ENCODE data around the gene PTGIR. TPM values are rescaled to one million over a fixed set of nuclear protein-coding genes. Genes with fewer than 3 reads are reported as not detected.
A peak's percentile ranks its signal among the peaks of the same experiment; 100 is the strongest.

PTGIR gene
- total and polyA plus RNA-seq, 8 donors: 0.56 to 4.6 (median 2.6) TPM

GRCh38 chr19:46601318-46602224 lies 23.3 kb downstream of the PTGIR start, which contains the start of gene CALM3:
Gene CALM3, plus strand, starts transcription at chr19:46601330. Its CDS starts 105 bp downstream, at chr19:46601435.
- intact Hi-C loops (cut with DNase I): no loop called here
- Histone ChIP-seq H3K27ac (peak within 1 kb of the TSS; percentile 98 to 100 (median 100)), H3K4me1 (peaks cover 10 to 18% (median 15%) of the 10 kb centered on the region in 3 donors), H3K36me3 (peaks cover 0 to 12% (median 3%) of the 10 kb centered on the region in 3 donors), H3K27me3 (no peaks in the 10 kb centered on the region), H3K9me3 (no peaks in the 10 kb centered on the region), H3K4me3 (peak within 1 kb of the TSS; percentile 94 to 100 (median 96))
- FAIRE-seq (no peak), ATAC-seq (peak in 1 of 4 donors; percentile 5), DNase-seq (peak in 3 of 6 donors; percentile 45 to 82 (median 56))
- TF ChIP-seq, protein P1, sequence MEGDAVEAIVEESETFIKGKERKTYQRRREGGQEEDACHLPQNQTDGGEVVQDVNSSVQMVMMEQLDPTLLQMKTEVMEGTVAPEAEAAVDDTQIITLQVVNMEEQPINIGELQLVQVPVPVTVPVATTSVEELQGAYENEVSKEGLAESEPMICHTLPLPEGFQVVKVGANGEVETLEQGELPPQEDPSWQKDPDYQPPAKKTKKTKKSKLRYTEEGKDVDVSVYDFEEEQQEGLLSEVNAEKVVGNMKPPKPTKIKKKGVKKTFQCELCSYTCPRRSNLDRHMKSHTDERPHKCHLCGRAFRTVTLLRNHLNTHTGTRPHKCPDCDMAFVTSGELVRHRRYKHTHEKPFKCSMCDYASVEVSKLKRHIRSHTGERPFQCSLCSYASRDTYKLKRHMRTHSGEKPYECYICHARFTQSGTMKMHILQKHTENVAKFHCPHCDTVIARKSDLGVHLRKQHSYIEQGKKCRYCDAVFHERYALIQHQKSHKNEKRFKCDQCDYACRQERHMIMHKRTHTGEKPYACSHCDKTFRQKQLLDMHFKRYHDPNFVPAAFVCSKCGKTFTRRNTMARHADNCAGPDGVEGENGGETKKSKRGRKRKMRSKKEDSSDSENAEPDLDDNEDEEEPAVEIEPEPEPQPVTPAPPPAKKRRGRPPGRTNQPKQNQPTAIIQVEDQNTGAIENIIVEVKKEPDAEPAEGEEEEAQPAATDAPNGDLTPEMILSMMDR (IDR thresholded peaks at IDR 0.05): no peak
- 0 to 1% methylated on average over 37 to 51 of the region's 51 CpGs for WGBS, 2 donors

GRCh38 chr19:46600384-46601317 lies 24.2 kb downstream of the PTGIR start:
- peaks cover 0 to 3% (median 0%) of the 10 kb centered on the region in 3 donors for H3K36me3 ChIP-seq
- peak; percentile 82 to 89 (median 87) for ATAC-seq
- no peak for FAIRE-seq
- no peaks in the 10 kb centered on the region for H3K27me3 ChIP-seq
- 1% methylated on average over 74 to 93 of the region's 93 CpGs for WGBS, 2 donors
- peaks cover 10 to 18% (median 15%) of the 10 kb centered on the region in 3 donors for H3K4me1 ChIP-seq
- H3K27ac ChIP-seq: peak overlapping the region; percentile 98 to 100 (median 100)
- intact Hi-C loops (cut with DNase I): no loop called here
- DNase-seq: peak; percentile 94 to 98 (median 98)
- peak overlapping the region; percentile 43 to 100 (median 94) for H3K4me3 ChIP-seq
- TF ChIP-seq, protein P1 (IDR thresholded peaks at IDR 0.05): no peak
- no peaks in the 10 kb centered on the region for H3K9me3 ChIP-seq

DNA sequence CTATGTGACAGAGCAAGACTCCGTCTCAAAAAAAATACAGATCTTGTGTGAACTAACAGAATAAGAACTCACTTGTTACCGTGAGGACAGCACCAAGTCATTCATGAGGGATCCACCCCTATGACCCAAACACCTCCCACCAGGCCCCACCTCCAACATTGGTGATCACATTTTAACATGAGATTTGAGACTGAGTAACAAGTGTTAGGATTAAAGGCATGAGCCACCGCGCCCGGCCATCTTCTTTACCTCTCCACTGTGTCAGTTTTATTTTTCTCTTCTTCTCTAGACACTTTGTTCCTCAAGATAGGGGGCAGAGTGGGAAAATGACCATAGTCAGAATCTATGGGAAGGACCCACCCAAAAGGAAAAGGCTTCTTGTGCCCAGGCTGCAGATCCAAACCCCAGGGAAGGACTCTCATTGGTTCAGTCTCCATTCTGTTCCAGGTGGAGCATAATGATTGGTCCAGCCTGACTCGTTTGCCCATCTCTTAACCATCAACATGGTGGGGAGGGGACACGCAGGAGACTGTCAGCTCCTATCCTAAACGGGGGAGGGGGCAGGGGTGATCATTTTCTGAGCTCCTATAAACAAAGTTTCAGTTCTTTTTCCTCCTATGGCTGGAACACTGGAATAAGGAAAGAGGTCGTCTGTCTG lies 25.0 kb downstream of the PTGIR start:
- H3K27ac ChIP-seq: peak overlapping the region; percentile 98 to 100 (median 100)
- no peaks in the 10 kb centered on the region for H3K9me3 ChIP-seq
- no peaks in the 10 kb centered on the region for H3K27me3 ChIP-seq
- peaks cover 10 to 18% (median 15%) of the 10 kb centered on the region in 3 donors for H3K4me1 ChIP-seq
- DNase-seq (peak in 1 of 6 donors; percentile 15), FAIRE-seq (no peak), ATAC-seq (no peak)
- H3K36me3 ChIP-seq: no peaks in the 10 kb centered on the region
- TF ChIP-seq, protein P1 (IDR thresholded peaks at IDR 0.05): no peak
- intact Hi-C loops (cut with DNase I): no loop called here
- peak overlapping the region; percentile 43 to 100 (median 94) for H3K4me3 ChIP-seq
- WGBS, 2 donors: 65 to 70% methylated on average over 9 of the region's 9 CpGs

DNA sequence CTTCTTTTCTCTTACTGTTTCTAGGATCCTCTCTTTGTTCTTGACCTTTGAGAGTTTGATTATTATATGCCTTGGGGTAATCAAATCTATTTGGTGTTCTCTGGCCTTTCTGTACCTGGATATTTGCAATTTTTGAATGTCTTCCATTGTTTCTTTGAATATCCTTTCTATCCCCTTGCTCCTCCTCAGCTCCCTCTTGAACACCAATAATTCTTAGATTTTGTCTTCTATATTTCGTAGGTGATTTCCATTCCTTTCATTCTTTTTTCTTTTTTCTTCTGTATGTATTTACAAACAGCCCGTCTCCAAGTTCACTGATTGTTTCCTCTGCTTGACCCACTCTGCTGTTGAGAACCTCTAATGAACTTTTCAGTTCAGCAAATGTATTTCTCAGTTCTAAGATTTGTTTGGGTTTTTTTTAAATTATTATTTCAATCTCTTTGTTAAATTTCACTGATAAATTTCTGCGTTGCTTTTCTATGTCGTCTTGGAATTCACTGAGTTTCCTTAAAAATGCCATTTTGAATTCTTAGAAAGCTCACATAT lies 26.4 kb downstream of the PTGIR start:
- no peak overlapping the region for H3K4me3 ChIP-seq
- 92 to 98% methylated on average over 4 of the region's 4 CpGs for WGBS, 2 donors
- H3K27ac ChIP-seq: no peak overlapping the region
- DNase-seq: no peak
- H3K36me3 ChIP-seq: no peaks in the 10 kb centered on the region
- no peaks in the 10 kb centered on the region for H3K9me3 ChIP-seq
- ATAC-seq: no peak
- intact Hi-C loops (cut with DNase I): no loop called here
- no peaks in the 10 kb centered on the region for H3K27me3 ChIP-seq
- H3K4me1 ChIP-seq: peaks cover 3 to 7% (median 6%) of the 10 kb centered on the region in 3 donors
- TF ChIP-seq, protein P1 (IDR thresholded peaks at IDR 0.05): no peak
- no peak for FAIRE-seq
